RKO (cell line): ENCODE data around the gene PF4V1.
"Not testable (repeated sequence)": the region's sequence is repeated elsewhere in the genome, so short reads cannot be mapped to it uniquely, and the experiment has no call there.

ENCODE experiments used
- DNase-seq: peaks from one replicate; pipeline ENCODE4 v3.0.0-alpha.2; 2016; ENCODE audit warnings: low spot score

The PF4V1 gene

GRCh38 chr4:73870768-73871167 lies 17.7 kb downstream of the PF4V1 start:
- no peak for DNase-seq

GRCh38 chr4:73871511-73872310 lies 18.6 kb downstream of the PF4V1 start:
- DNase-seq, result no peak

DNA sequence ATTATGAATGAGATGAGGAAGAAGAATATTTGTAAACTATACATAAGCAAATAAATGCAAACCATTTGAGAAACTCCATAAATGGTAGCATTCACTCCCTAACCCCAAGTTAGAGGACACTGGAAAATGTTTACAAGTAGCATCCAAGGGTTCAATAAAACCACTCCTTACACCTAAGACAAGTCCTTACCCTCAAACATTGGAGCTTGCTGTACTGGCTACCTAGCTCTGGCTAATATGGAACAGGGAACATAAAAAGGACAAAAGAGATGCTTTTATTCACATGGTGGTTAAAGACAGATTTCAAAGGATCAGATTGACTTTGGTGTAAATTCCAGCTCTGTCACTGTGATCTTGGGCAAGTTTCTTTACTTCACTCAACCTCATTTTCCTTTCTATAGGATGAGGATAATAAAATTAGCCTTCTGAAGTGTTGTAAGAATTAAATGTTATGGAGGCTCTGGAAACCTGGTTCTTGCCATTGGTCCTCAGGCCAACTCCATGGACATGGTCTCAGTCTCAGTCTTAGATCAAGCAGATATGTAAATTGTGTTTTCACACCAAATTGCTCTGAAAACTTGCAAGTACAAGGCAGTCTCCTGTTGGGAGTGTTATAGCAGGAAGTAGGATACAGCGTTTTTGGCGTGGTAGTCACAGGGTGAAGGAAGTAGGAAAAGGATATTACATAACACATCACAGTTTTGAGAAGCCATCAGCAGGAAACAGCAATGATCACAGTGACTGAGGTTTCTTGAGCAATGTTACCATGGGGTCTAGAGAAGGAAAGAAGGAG lies 19.4 kb downstream of the PF4V1 start:
- DNase-seq, result no peak

DNA sequence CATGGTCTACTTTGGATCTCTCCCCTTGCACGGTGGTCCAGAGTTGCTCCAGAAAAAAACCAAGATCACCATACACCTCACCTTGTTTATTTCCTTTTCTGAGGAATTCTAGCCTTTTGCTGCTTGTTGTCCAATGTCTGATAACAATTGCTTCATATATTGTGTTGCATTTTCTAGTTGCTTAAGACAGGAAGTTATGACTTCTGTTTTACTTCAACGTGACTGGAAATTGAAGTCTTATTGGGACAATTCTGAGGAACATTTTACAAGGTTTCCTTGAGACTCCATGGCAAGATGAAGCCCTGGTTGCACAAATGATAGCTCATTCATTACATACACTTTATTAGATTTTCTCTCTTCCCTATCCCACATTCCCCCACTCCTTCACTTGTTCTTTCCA lies 21.3 kb downstream of the PF4V1 start:
- no peak for DNase-seq

DNA sequence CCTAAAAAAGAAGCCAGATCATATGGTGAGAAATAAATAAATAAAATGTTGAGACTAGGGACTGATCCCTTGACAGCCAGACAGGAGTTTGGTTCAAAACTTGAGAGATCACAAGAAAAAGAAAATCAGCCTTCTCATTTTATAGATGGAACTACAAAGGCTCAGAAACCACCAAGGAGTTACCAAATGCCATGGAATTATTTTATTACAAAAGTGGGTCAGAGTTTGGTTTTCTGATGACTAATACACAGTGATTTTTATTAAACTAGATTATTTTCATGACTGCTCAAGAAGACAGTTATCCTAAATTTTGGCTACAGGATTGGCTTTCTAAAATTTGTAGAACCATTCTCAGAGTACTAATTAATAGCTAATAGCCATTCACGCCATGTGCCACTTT lies 22.3 kb downstream of the PF4V1 start:
- no peak for DNase-seq

GRCh38 chr4:73883306-73883705 lies 30.2 kb downstream of the PF4V1 start:
- peak; percentile 13 for DNase-seq

GRCh38 chr4:73885574-73886267 lies 32.6 kb downstream of the PF4V1 start:
- no peak for DNase-seq

- DNase-seq, result no peak
Measured at GRCh38 chr4:73891326-73891725, 38.2 kb downstream of the PF4V1 start.

- DNase-seq, result no peak
Measured at GRCh38 chr4:73891739-73892405, 38.8 kb downstream of the PF4V1 start.

GRCh38 chr4:73892966-73893365 lies 39.9 kb downstream of the PF4V1 start:
- DNase-seq, result no peak

DNA sequence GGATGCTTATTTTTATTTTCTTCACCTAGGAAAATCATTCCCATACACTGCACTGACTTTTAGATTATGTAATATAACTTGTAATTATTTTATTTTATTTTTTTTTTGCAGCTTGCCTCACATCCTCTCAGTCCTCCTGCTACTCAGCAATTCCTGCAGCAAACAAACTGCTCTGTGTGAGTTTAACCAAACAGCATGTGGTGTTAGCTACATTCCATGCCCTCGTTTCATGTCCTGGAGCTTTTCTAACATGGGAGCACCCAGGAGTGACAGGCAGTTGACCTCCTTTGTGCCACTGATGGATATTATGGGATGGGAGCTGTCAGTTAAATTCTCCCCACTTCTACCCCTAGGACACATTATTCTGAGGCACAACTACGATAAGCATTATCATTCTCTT lies 40.9 kb downstream of the PF4V1 start:
- no peak for DNase-seq

- DNase-seq, result no peak
Measured at GRCh38 chr4:73895201-73896175, 42.4 kb downstream of the PF4V1 start.

DNA sequence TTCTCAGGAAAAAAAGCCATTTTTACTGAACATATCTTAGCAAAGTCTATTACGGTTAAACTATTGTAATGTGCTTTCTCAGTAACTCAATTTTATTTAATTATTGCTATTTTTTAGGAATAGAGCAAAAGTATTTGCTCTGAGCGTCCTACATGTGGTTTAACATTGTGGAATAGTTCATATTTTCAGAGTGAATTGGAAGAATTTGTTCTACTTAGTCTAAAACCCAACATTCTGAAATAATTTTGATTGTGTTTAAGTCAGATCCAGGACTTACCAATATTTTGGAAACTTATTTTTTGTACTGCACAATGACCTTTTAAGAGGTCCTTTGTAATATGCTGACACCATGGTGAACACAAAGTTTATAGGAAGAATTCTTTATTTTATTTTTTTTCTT lies 43.3 kb downstream of the PF4V1 start:
- no peak for DNase-seq

- DNase-seq, result no peak
Measured at GRCh38 chr4:73897380-73898136, 44.5 kb downstream of the PF4V1 start.

GRCh38 chr4:73899338-73899737 lies 46.2 kb downstream of the PF4V1 start:
- DNase-seq, result not testable (repeated sequence)

DNA sequence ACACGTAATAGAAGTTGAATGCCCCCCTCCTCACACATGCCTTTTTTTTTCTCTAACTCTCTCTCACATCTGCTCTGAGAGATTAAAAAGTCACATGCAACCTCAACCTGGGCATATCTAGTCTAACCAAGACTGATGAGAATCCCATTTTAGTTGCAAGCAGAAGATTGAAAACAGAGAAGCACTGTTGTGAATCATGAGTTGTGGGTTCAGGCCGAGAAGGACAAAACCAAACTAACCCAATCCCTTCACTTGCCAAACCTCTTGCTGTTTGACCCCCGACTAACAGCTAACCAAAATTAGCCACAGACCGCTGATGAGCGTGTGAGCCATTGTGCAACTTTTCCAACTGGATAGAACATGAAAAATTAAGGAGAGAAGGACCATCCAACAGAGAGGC lies 47.9 kb downstream of the PF4V1 start:
- DNase-seq, result no peak

- peak; percentile 37 for DNase-seq
Measured at GRCh38 chr4:73902038-73902637, 49.0 kb downstream of the PF4V1 start.

DNA sequence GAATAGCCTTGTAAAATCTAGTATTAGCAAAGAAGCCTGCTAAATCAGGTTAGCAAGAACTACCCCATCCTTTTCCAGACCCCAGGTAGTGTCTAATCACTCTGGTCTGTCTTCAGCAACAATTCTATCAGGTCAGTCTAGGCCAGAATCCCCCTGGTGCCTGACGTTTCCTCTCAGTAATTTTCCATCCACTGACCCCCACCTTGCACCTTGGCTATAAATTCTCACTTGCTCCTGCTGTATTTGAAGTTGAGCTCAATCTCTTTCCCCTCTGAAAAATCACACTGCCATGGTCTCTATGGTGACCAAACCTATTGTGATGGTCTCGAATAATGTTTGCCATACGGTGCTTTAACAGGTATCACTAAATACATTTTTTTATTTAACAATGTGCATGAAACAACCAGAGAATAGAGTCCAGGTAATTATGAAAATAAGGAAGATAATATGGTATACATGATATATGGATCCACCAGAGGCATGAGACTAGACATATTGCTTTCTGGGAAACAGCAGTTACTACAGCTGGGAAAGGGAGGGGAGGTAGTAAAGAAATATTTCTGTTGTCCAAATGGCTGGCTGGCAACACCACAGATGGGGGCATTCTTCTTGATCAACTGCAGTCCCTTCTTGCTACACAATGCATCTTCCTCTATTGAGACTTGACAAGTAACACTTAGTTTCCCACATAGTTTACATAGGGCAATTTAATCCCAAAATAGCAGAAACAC lies 49.9 kb downstream of the PF4V1 start:
- DNase-seq, result no peak
